ENCODE data around the gene DHRS3. TPM values are rescaled to one million over a fixed set of nuclear protein-coding genes. Genes with fewer than 3 reads are reported as not detected.

The DHRS3 gene
- total RNA-seq, 1 experiment from 2014 or later, result 87.0 TPM

GRCh38 chr1:12640958-12641272 lies 22.9 kb upstream of the DHRS3 start:
- H3K9me3 ChIP-seq (ENCODE audit: control insufficient read depth in 1 of 2, insufficient read depth in 1 of 2, low read depth in 1 of 2, low read length in 2 of 2), result peaks cover 14 to 22% of the 10 kb centered on the region in 2 experiments; a peak in 3 of 4 replicates
- no peak for DNase-seq (ENCODE audit: low read depth, low spot score)
- no peaks in the 10 kb centered on the region for H4K20me1 ChIP-seq (ENCODE audit: insufficient read depth)
- no peak overlapping the region for H2AFZ ChIP-seq (ENCODE audit: low read depth, low read length, poor library complexity, severe bottlenecking)
- TF ChIP-seq FOSL1 (IDR thresholded peaks at IDR 0.05; ENCODE audit: low read depth), result no peak
- no peak for TF ChIP-seq RAD21 (IDR thresholded peaks at IDR 0.05; ENCODE audit: low read depth)
- no peak for TF ChIP-seq POLR2AphosphoS5 (IDR thresholded peaks at IDR 0.05; ENCODE audit: low read depth, low read length)
- TF ChIP-seq POLR2A (IDR thresholded peaks at IDR 0.05; ENCODE audit: borderline replicate concordance, extremely low read depth, insufficient read depth, insufficient read length), result no peak
- no peak for TF ChIP-seq JUND (IDR thresholded peaks at IDR 0.05)
- TF ChIP-seq CTCF (IDR thresholded peaks at IDR 0.05 in 2 of 3, conservative IDR thresholded peaks at IDR 0.05 in 1 of 3; ENCODE audit: borderline replicate concordance in 1 of 3, insufficient read depth in 1 of 3, low read depth in 2 of 3, low read length in 2 of 3), result no peak
- TF ChIP-seq ELF1 (IDR thresholded peaks at IDR 0.05; ENCODE audit: borderline replicate concordance, low read depth), result no peak
- TF ChIP-seq CBX3 (IDR thresholded peaks at IDR 0.05; ENCODE audit: low read depth), result no peak
- no peak for TF ChIP-seq SRF (IDR thresholded peaks at IDR 0.05; ENCODE audit: low read depth)
- TF ChIP-seq EZH2phosphoT487 (IDR thresholded peaks at IDR 0.05; ENCODE audit: borderline replicate concordance), result no peak
- TF ChIP-seq ZBTB33 (IDR thresholded peaks at IDR 0.05; ENCODE audit: extremely low read depth, insufficient replicate concordance, low read length), result no peak
- no peak for TF ChIP-seq EZH2 (IDR thresholded peaks at IDR 0.05)
- TF ChIP-seq, protein P1, sequence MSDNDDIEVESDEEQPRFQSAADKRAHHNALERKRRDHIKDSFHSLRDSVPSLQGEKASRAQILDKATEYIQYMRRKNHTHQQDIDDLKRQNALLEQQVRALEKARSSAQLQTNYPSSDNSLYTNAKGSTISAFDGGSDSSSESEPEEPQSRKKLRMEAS (IDR thresholded peaks at IDR 0.05), result no peak
- TF ChIP-seq, protein P2, sequence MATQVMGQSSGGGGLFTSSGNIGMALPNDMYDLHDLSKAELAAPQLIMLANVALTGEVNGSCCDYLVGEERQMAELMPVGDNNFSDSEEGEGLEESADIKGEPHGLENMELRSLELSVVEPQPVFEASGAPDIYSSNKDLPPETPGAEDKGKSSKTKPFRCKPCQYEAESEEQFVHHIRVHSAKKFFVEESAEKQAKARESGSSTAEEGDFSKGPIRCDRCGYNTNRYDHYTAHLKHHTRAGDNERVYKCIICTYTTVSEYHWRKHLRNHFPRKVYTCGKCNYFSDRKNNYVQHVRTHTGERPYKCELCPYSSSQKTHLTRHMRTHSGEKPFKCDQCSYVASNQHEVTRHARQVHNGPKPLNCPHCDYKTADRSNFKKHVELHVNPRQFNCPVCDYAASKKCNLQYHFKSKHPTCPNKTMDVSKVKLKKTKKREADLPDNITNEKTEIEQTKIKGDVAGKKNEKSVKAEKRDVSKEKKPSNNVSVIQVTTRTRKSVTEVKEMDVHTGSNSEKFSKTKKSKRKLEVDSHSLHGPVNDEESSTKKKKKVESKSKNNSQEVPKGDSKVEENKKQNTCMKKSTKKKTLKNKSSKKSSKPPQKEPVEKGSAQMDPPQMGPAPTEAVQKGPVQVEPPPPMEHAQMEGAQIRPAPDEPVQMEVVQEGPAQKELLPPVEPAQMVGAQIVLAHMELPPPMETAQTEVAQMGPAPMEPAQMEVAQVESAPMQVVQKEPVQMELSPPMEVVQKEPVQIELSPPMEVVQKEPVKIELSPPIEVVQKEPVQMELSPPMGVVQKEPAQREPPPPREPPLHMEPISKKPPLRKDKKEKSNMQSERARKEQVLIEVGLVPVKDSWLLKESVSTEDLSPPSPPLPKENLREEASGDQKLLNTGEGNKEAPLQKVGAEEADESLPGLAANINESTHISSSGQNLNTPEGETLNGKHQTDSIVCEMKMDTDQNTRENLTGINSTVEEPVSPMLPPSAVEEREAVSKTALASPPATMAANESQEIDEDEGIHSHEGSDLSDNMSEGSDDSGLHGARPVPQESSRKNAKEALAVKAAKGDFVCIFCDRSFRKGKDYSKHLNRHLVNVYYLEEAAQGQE (IDR thresholded peaks at IDR 0.05; ENCODE audit: low read depth), result no peak
- TF ChIP-seq YY1 (IDR thresholded peaks at IDR 0.05; ENCODE audit: extremely low read depth, insufficient replicate concordance, low read depth, low read length), result no peak
- TF ChIP-seq ZFX (IDR thresholded peaks at IDR 0.05), result no peak
- H3K9ac ChIP-seq (ENCODE audit: low read length), result no peak overlapping the region
- no peak for ATAC-seq
- intact Hi-C loops (cut with micrococcal nuclease), result no loop called here
- no peaks in the 10 kb centered on the region for H3K27me3 ChIP-seq (ENCODE audit: insufficient read depth, low read length)
- RAD21 ChIA-PET (ENCODE audit: low non-redundant PET in 1 of 2, low total read pairs in 2 of 2, uncharacterized antibody in 2 of 2, unreplicated experiment in 2 of 2), result no interaction called here
- CTCF ChIA-PET, result no interaction called here
- no peak overlapping the region for H3K4me2 ChIP-seq (ENCODE audit: low read length)
- no TSS peak for BruUV-seq (replicated peaks)
- no peaks in the 10 kb centered on the region for H3K79me2 ChIP-seq (ENCODE audit: insufficient read depth, low read length)
- no peaks in the 10 kb centered on the region for H3K4me1 ChIP-seq (ENCODE audit: control insufficient read depth in 1 of 2, insufficient read depth in 2 of 2, low read length in 2 of 2)
- POLR2A ChIA-PET, result no interaction called here
- H3K36me3 ChIP-seq (ENCODE audit: control insufficient read depth in 1 of 2, insufficient read depth in 2 of 2, low read length in 2 of 2), result no peaks in the 10 kb centered on the region
- no peak overlapping the region for H3K27ac ChIP-seq (ENCODE audit: low read depth, low read length)
- no peak overlapping the region for H3K4me3 ChIP-seq (replicated peaks in 1 of 2; ENCODE audit: low read depth in 1 of 2, low read length in 2 of 2)
- H3K9me2 ChIP-seq (ENCODE audit: insufficient read depth), result no peaks in the 10 kb centered on the region

All from HCT116 (cell line).